NCI-H2227 treated with DMSO at 0.1 percent for 48 hours (cell line): Measurements from ENCODE around the gene PIEZO2.
"Not testable (repeated sequence)": the region's sequence is repeated elsewhere in the genome, so short reads cannot be mapped to it uniquely, and the experiment has no call there.

Experiments used
- DNase-seq: peaks from one replicate; lab custom pipeline; 2025; lab: John Stamatoyannopoulos, UW

The PIEZO2 gene

DNA sequence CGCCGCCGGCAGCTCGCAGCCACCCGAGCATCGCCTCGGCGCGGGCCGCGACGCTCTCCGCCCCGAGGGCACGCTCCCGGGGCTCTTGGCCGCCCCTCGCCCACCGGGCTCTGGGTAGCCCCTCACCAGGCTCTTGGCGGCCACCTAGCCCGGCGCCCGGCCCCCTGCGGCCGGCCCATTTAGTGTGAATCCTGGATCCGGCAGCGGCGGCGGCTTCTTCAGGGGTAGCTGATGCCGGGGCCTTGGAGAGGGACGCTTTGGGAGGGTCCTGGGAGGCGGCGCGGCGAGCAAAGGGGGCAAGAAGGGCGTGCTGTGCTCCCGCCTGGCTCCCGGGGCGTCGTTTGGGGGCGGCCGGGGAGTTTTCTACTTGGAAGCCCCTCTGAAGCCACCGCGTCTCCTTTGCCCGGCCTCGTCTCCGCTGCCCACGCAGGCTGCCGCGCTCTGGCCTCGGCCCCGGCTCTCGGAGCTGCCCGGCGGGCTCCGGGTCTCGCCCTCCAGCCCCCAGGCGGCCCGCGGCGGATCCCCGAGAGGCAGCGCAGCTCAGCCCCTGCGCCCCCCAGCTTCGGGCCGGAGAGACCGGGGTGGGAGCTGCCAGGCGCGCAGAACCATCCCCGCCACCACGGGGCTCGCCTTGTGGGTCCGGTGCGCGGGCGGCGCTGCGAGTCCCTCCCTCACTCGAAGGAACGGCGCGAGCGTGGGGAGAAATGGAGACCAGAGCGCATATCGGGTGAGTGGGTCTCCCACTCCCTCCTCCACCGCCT lies 509 bp downstream of the PIEZO2 start:
- no peak for DNase-seq

GRCh38 chr18:11147962-11148679 lies 1.2 kb downstream of the PIEZO2 start:
- DNase-seq, result no peak

GRCh38 chr18:11147371-11147951 lies 1.9 kb downstream of the PIEZO2 start:
- DNase-seq, result no peak

GRCh38 chr18:11146947-11147345 lies 2.4 kb downstream of the PIEZO2 start:
- no peak for DNase-seq

DNA sequence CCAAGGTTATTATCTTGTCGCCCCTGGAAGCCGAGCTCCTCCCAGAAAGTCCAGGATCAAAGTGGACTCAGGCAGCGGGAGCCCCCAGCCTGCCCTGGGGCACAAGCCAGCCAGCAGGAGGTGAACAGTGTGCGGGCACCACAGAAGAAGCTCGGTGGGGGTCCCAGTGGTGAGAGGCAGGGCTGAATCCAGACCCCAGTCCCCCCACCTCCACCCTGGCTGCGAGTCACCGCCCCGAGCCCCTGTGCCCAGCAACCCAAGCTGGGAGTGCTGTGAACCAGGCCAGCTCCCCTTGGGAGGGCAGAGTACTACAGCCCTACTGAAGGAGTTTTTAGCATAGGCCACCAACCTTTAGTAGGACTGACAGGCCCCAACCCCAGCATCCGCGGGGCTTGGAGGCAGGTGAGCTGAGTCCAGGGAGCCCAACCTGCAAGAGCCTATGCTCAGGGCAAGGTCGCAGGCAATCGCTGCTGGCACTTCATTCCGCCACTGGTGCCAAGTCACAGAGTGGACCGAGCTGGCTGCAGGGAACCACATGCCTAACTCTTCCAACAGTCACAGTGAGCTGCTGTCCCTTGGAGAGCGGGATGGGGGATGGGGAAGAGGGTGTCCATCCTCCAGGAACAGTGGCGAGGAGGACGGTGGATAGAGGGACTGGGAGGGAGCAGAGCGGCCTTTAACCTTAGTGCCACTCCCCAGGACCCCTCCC lies 3.0 kb downstream of the PIEZO2 start:
- DNase-seq, result no peak

GRCh38 chr18:11145413-11146191 lies 3.8 kb downstream of the PIEZO2 start:
- no peak for DNase-seq

- no peak for DNase-seq
Observed at GRCh38 chr18:11137400-11137799, 12.0 kb downstream of the PIEZO2 start.

GRCh38 chr18:11136241-11136640 lies 13.1 kb downstream of the PIEZO2 start:
- DNase-seq, result no peak

DNA sequence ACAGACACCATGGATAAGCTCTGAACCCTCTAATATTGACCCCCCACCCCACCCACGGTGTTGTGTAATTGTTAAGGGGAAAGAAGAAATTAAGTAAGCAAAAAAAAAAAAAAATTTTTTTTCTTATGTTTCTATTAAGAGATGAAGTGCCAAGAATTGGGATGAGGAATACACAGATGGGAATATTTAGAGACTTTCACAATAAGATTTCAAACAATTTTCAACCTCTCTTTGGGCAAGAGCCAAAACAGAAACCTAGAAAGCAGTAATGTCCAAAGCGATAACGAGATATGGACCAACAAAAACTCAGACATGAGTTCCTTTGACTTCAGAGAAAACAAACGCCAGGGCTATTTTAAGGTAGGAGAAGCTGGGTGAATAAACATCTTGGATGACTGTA lies 14.4 kb downstream of the PIEZO2 start:
- DNase-seq, result no peak

- not testable (repeated sequence) for DNase-seq
Observed at GRCh38 chr18:11129059-11129458, 20.3 kb downstream of the PIEZO2 start.

GRCh38 chr18:11125492-11126315 lies 23.7 kb downstream of the PIEZO2 start:
- no peak for DNase-seq

DNA sequence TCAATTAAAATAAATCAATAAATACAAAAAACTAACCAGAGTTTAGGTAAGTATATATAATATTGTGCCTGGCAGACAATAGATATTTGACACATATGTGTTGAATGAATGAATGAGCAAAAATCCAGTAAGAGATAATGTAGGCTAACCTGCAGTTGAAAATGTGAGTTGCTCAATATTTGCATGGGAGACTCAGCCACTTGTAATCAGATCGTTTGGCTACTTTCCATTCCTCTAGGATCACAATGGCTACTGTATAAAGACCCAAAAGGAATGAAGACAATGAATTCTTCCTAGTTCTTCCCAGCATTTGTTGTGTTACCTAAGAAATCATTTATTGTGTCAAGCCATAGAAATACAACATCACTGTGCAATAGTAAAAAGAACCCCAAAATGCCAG lies 25.3 kb downstream of the PIEZO2 start:
- DNase-seq, result no peak

GRCh38 chr18:11121443-11121849 lies 27.9 kb downstream of the PIEZO2 start:
- no peak for DNase-seq

DNA sequence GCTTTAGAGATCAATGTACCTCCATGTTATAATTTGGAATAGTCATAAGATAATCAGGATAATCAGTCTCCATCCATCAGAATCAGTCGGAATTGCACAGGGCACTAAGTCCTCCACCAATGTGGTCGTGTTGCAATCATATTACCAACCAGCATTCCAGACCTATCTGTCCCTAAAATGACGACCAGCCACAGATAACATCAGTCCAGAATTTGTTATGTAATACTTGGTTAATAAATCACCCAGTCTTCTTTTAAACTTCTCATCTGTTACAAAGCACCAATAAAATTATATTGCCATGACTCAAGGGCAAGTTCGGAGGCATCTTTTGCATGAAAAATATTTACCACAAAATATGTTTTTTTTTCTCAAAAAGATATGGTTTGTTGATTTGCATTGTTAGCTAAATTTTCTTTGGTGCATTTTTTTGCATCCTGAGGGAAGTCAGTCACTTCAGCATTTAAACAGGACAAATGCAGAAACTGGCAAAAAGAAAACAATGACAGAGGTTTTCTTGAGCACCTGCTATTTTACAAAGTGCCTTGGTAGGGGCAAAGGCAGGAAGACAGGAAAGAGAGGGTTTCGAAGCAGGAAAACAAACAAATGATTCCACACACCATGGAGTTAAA lies 29.3 kb downstream of the PIEZO2 start:
- DNase-seq, result no peak

GRCh38 chr18:11119550-11119949 lies 29.8 kb downstream of the PIEZO2 start:
- no peak for DNase-seq

DNA sequence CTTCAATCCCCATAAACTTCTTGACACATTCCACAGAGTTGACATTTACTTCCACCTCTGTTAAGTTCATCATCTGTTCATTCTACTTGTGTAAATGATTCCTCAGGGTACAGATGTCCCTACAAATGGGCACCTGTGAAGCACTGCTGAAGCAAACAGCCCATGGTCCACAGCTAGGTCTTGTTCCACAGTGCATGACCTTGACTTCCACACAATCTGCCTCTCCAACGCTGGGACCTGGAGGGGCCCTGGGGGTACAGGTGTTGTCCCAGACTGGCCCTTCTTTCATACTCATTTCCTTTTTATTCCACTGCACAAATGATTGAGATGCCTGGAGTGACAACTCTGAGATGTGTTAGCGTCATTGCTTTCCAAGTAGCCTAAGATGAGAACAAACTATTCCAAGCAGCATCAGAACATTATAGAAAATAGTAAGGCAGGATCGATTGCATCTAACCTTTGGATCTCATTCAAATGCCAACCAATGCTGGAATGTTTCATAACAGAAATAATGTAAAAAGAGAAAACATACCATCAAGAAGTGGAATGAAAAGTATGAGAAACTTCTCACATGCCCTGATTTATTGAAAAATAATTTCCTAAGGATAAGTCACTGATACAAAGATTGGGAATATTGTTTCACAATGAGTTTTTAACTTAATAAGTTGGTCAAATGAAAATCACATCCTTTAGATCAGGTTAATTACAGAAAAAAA lies 31.2 kb downstream of the PIEZO2 start:
- no peak for DNase-seq

GRCh38 chr18:11115276-11115675 lies 34.1 kb downstream of the PIEZO2 start:
- no peak for DNase-seq

GRCh38 chr18:11114653-11115052 lies 34.7 kb downstream of the PIEZO2 start:
- no peak for DNase-seq

DNA sequence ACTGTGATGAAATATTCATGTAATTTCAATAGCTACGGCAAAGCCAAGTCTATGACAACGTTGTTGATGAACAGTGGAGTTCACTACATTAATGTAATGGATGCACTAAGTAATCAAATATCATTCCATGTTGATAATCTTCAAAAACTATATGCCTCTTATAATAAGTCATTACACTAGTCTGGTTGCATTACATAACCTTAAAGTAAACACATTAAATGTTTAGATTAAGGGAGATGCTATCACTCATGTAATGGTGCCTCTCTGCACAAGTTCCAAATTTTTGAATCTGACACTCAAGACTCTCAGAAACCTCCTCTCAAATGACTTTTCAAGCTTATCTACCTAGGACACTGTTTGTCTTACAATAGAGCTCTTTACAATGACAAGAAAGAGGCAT lies 35.4 kb downstream of the PIEZO2 start:
- no peak for DNase-seq

- DNase-seq, result no peak
Observed at GRCh38 chr18:11113046-11113548, 36.3 kb downstream of the PIEZO2 start.
